BLaER1 (cell line): ENCODE results near the gene VIL1.

ENCODE experiments used
- H3K27ac ChIP-seq: shearing (Covaris generic); formaldehyde crosslinking; 2 replicates; pipeline ENCODE4 v1.8.1; 2022
- H3K27me3 ChIP-seq: shearing (Covaris generic); formaldehyde crosslinking; 2 replicates; pipeline ENCODE4 v1.8.1; 2022
- H3K36me3 ChIP-seq: shearing (Covaris generic); formaldehyde crosslinking; 2 replicates; pipeline ENCODE4 v1.8.1; 2022
- H3K4me1 ChIP-seq: shearing (Covaris generic); formaldehyde crosslinking; 2 replicates; pipeline ENCODE4 v1.8.1; 2022
- H3K4me2 ChIP-seq: shearing (Covaris generic); formaldehyde crosslinking; 2 replicates; pipeline ENCODE4 v1.8.1; 2022
- H3K4me3 ChIP-seq: shearing (Covaris generic); formaldehyde crosslinking; 2 replicates; pipeline ENCODE4 v1.8.1; 2022
- H3K9ac ChIP-seq: shearing (Covaris generic); formaldehyde crosslinking; 2 replicates; pipeline ENCODE4 v1.8.1; 2022
- H3K9me3 ChIP-seq: shearing (Covaris generic); formaldehyde crosslinking; 2 replicates; pipeline ENCODE4 v1.8.1; 2022
- H4K20me1 ChIP-seq: shearing (Covaris generic); formaldehyde crosslinking; 2 replicates; pipeline ENCODE4 v1.8.1; 2022
- Cebpa-rat ChIP-seq: shearing (Covaris generic); IDR thresholded peaks from 2 replicates; pipeline ENCODE4 v1.8.1; 2022

VIL1 gene

GRCh38 chr2:218418717-218419458, at the start of gene VIL1:
TSS of gene VIL1 (plus strand) at chr2:218419123. CDS start at chr2:218423779, 4,656 bp downstream.
- Histone ChIP-seq H3K4me2 (no peak within 1 kb of the TSS), H3K4me1 (no peaks in the 10 kb centered on the region), H4K20me1 (no peaks in the 10 kb centered on the region), H3K4me3 (no peak within 1 kb of the TSS), H3K9ac (no peak within 1 kb of the TSS), H3K9me3 (no peaks in the 10 kb centered on the region), H3K27me3 (no peaks in the 10 kb centered on the region), H3K36me3 (no peaks in the 10 kb centered on the region), H3K27ac (no peak within 1 kb of the TSS)
- no peak for TF ChIP-seq Cebpa-rat

- Histone ChIP-seq H3K4me3 (no peak overlapping the region), H3K36me3 (no peaks in the 10 kb centered on the region), H3K4me2 (peak overlapping the region; percentile 89), H3K9me3 (peaks cover 4% of the 10 kb centered on the region; the same call in 1 of the 2 replicates), H3K27ac (peak overlapping the region; percentile 81), H3K27me3 (no peaks in the 10 kb centered on the region), H3K4me1 (peaks cover 73% of the 10 kb centered on the region), H3K9ac (no peak overlapping the region), H4K20me1 (no peaks in the 10 kb centered on the region)
- no peak for TF ChIP-seq Cebpa-rat
These were observed 49.6 kb upstream of the VIL1 start for GRCh38 chr2:218369330-218369729.

- peak overlapping the region; percentile 89 for H3K4me2 ChIP-seq
- H3K9ac ChIP-seq, result peak overlapping the region; percentile 2; the same call in 1 of the 2 replicates
- H3K27ac ChIP-seq, result peak overlapping the region; percentile 67
These were observed 48.4 kb upstream of the VIL1 start for GRCh38 chr2:218370410-218371063.

GRCh38 chr2:218371983-218372350, 47.0 kb upstream of the VIL1 start:
- H3K4me2 ChIP-seq, result peak overlapping the region; percentile 89
- 0 out of 2 replicates have a peak overlapping the region, but pooled peaks have one; percentile 67 for H3K27ac ChIP-seq
- peak overlapping the region; percentile 22; the same call in 1 of the 2 replicates for H3K9ac ChIP-seq
- H3K4me3 ChIP-seq, result no peak overlapping the region
- no peaks in the 10 kb centered on the region for H3K27me3 ChIP-seq
- peaks cover under 1% of the 10 kb centered on the region; the same call in 1 of the 2 replicates for H3K9me3 ChIP-seq
- no peak for TF ChIP-seq Cebpa-rat
- peaks cover 68% of the 10 kb centered on the region for H3K4me1 ChIP-seq
- H3K36me3 ChIP-seq, result no peaks in the 10 kb centered on the region
- no peaks in the 10 kb centered on the region for H4K20me1 ChIP-seq

More at GRCh38 chr2:218370410-218371063, 48.4 kb upstream of the VIL1 start:
- H3K4me3 ChIP-seq, result no peak overlapping the region
- H3K36me3 ChIP-seq, result no peaks in the 10 kb centered on the region
- peaks cover 73% of the 10 kb centered on the region for H3K4me1 ChIP-seq
- H4K20me1 ChIP-seq, result no peaks in the 10 kb centered on the region
- peak; percentile 64; the same call in 1 of the 2 replicates for TF ChIP-seq Cebpa-rat
- H3K9me3 ChIP-seq, result peaks cover 4% of the 10 kb centered on the region; the same call in 1 of the 2 replicates
- H3K27me3 ChIP-seq, result no peaks in the 10 kb centered on the region

GRCh38 chr2:218374795-218375194, 44.1 kb upstream of the VIL1 start:
- no peak for TF ChIP-seq Cebpa-rat
- no peak overlapping the region for H3K4me3 ChIP-seq
- H4K20me1 ChIP-seq, result no peaks in the 10 kb centered on the region
- no peaks in the 10 kb centered on the region for H3K9me3 ChIP-seq
- H3K36me3 ChIP-seq, result no peaks in the 10 kb centered on the region
- peaks cover 39% of the 10 kb centered on the region for H3K4me1 ChIP-seq
- no peaks in the 10 kb centered on the region for H3K27me3 ChIP-seq
- no peak overlapping the region for H3K4me2 ChIP-seq
- no peak overlapping the region for H3K9ac ChIP-seq
- H3K27ac ChIP-seq, result no peak overlapping the region

GRCh38 chr2:218375212-218375611, 43.7 kb upstream of the VIL1 start:
- Histone ChIP-seq H3K9ac (no peak overlapping the region), H3K4me3 (no peak overlapping the region), H4K20me1 (no peaks in the 10 kb centered on the region), H3K36me3 (no peaks in the 10 kb centered on the region), H3K27ac (no peak overlapping the region), H3K27me3 (no peaks in the 10 kb centered on the region), H3K4me1 (peaks cover 35% of the 10 kb centered on the region), H3K9me3 (no peaks in the 10 kb centered on the region), H3K4me2 (no peak overlapping the region)
- TF ChIP-seq Cebpa-rat, result no peak

GRCh38 chr2:218378053-218378452, 40.9 kb upstream of the VIL1 start:
- no peak for TF ChIP-seq Cebpa-rat
- Histone ChIP-seq H3K9me3 (no peaks in the 10 kb centered on the region), H4K20me1 (no peaks in the 10 kb centered on the region), H3K4me3 (no peak overlapping the region), H3K9ac (no peak overlapping the region), H3K27me3 (no peaks in the 10 kb centered on the region), H3K4me2 (no peak overlapping the region), H3K27ac (no peak overlapping the region), H3K36me3 (no peaks in the 10 kb centered on the region), H3K4me1 (peaks cover 22% of the 10 kb centered on the region)

- no peak within 1 kb of the TSS for H3K4me3 ChIP-seq
- no peak within 1 kb of the TSS for H3K27ac ChIP-seq
- H3K4me2 ChIP-seq, result peak within 1 kb of the TSS; percentile 27
- H3K9ac ChIP-seq, result no peak within 1 kb of the TSS
- H3K27me3 ChIP-seq, result no peaks in the 10 kb centered on the region
- H3K36me3 ChIP-seq, result no peaks in the 10 kb centered on the region
- H4K20me1 ChIP-seq, result no peaks in the 10 kb centered on the region
- peaks cover 37% of the 10 kb centered on the region for H3K4me1 ChIP-seq
- no peaks in the 10 kb centered on the region for H3K9me3 ChIP-seq
- no peak for TF ChIP-seq Cebpa-rat
These were observed 37.0 kb upstream of the VIL1 start, which contains the start of gene SLC11A1 for GRCh38 chr2:218381916-218382366. TSS of gene SLC11A1 (plus strand) at chr2:218382273. CDS start at chr2:218382369, 96 bp downstream.

DNA sequence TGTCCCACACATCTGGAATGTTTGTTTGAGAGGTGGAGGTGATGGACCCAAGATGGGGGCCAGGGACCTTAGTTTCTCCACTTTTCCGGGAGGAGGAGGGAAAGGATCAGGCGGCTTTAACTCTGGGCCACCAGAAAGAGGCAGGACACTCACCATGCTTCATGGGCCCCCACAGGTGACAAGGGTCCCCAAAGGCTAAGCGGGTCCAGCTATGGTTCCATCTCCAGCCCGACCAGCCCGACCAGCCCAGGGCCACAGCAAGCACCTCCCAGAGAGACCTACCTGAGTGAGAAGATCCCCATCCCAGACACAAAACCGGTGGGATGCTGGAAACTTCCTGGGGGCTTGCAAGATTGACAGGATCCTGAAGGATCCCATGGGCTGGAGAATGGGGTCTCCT, 36.1 kb upstream of the VIL1 start:
- no peak for TF ChIP-seq Cebpa-rat
- no peaks in the 10 kb centered on the region for H3K9me3 ChIP-seq
- H3K4me1 ChIP-seq, result peaks cover 37% of the 10 kb centered on the region
- H3K27me3 ChIP-seq, result no peaks in the 10 kb centered on the region
- H3K9ac ChIP-seq, result no peak overlapping the region
- no peaks in the 10 kb centered on the region for H3K36me3 ChIP-seq
- no peak overlapping the region for H3K27ac ChIP-seq
- peak overlapping the region; percentile 27; the same call in 1 of the 2 replicates for H3K4me2 ChIP-seq
- H4K20me1 ChIP-seq, result no peaks in the 10 kb centered on the region
- H3K4me3 ChIP-seq, result no peak overlapping the region
